ENCODE data around the gene SNRNP48. TPM values are rescaled to one million over a fixed set of nuclear protein-coding genes. Genes with fewer than 3 reads are reported as not detected.

Gene SNRNP48
- total RNA-seq, 5 donors from 2014 or later (not counting 1 experiment from before 2014, with no cell fraction given), result 13.6 to 20.0 (median 17.7) TPM

DNA sequence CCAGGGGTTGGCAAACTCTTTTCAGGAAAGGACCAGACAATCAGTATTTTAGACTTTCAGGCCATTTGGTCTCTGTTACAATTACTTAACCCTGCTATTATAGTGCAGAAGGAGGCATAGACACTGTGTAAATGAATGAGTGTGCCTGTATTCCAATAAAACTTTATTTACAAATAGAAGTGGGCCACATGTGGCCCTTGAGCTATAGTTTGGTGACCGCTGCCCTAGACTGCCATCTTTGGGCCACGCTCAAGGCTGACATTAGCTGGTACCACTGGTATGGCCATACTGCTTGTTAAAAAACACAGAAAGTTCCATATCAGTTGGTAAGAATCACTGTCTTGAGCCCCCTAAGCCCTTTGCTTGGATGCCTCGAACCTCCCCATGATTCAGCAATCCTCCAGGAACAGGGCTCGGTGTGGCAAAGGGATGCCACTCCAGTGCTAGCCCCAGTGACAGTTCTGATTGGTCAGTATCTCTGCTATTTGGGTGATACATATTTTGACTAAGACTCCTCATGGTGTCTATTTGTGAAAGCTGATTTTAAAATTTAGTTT, 23.3 kb upstream of the SNRNP48 start:
- ChIA-PET POLR2A (no interaction called here), CTCF (no interaction called here)
- H3K4me3 Mint-ChIP-seq, result no peak overlapping the region
- no peaks in the 10 kb centered on the region for H3K4me1 Mint-ChIP-seq
- Histone ChIP-seq H3K4me1 (ENCODE audit: control insufficient read depth in 1 of 2, extremely low read depth in 1 of 2, insufficient read depth in 2 of 2, low read length in 2 of 2) (no peaks in the 10 kb centered on the region), H3K4me3 (ENCODE audit: control insufficient read depth in 1 of 2, extremely low read depth in 1 of 2, low read length in 1 of 2) (no peak overlapping the region), H3K9me3 (no peaks in the 10 kb centered on the region), H3K27me3 (replicated peaks in 1 of 2; ENCODE audit: control insufficient read depth in 2 of 2, extremely low read depth in 1 of 2, insufficient read depth in 2 of 2, low read length in 1 of 2) (peaks cover 0 to 13% of the 10 kb centered on the region in 2 experiments), H3K27ac (ENCODE audit: low read length) (no peak overlapping the region), H3K36me3 (ENCODE audit: control insufficient read depth in 2 of 2, extremely low read depth in 1 of 2, insufficient read depth in 1 of 2, low read length in 1 of 2) (no peaks in the 10 kb centered on the region)
- H3K27ac Mint-ChIP-seq, result no peak overlapping the region
- H3K9me3 Mint-ChIP-seq, result no peaks in the 10 kb centered on the region
- ATAC-seq (replicated peaks in 1 of 4) (no peak), DNase-seq (no peak)
- H3K36me3 Mint-ChIP-seq, result no peaks in the 10 kb centered on the region
- peaks cover 48 to 49% of the 10 kb centered on the region in 2 donors for H3K27me3 Mint-ChIP-seq
- WGBS (ENCODE audit: insufficient coverage), result 96% methylated on average over 2 of the region's 4 CpGs

DNA sequence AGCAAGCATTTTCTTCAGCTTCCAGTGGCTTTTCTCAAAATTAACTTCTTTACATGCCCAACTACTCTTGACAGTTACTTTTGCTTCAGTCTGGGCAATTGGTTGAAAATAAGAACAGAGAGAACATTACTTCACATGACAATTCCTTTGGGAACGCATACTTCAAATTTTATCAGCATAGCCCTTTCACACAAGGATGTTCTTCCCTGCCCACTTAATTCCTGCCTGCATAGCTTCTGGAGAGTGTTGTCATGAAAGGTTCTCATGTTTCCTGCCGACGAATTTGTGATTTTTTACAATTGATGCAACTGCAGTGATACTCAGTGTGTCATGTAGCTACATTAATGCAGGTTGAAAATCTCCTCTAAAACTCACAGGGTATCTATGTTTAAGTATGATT, 22.0 kb upstream of the SNRNP48 start:
- H3K27ac Mint-ChIP-seq, result no peak overlapping the region

DNA sequence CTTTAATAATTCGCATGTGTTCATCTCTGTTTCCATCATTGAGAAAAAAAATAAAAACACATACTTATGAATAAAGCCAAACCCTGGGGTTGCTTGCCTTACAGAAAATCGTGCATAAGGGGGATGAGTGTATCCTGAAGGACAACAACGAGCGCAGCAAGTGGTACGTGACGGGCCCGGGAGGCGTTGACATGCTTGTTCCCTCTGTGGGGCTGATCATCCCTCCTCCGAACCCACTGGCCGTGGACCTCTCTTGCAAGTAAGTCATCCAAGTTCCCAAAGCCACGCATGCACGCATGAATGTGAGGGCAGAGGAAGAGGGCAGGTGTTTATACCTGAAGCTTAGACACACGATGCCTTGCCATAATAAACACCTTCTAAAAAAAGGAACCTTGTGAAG, 20.9 kb upstream of the SNRNP48 start:
- CTCF ChIA-PET, result interaction anchor here in 1 of 2 donors (1.1 kb wide), 1 partner anchor 46 kb away, joined by 3 read pairs; no protein-coding TSS in a partner anchor
- H3K4me3 ChIP-seq (ENCODE audit: control insufficient read depth in 1 of 2, extremely low read depth in 1 of 2, low read length in 1 of 2), result no peak overlapping the region
- H3K27me3 Mint-ChIP-seq, result peaks cover 30 to 38% of the 10 kb centered on the region in 2 donors
- H3K9me3 ChIP-seq, result no peaks in the 10 kb centered on the region
- DNase-seq (no peak), ATAC-seq (replicated peaks in 1 of 4) (no peak)
- no peak overlapping the region for H3K27ac ChIP-seq (ENCODE audit: low read length)
- H3K36me3 ChIP-seq (ENCODE audit: control insufficient read depth in 2 of 2, extremely low read depth in 1 of 2, insufficient read depth in 1 of 2, low read length in 1 of 2), result no peaks in the 10 kb centered on the region
- POLR2A ChIA-PET, result interaction anchor here in 1 of 2 donors (0.6 kb wide), 1 partner anchor 1127 kb away, joined by 5 read pairs; no protein-coding TSS in a partner anchor
- no peak overlapping the region for H3K4me3 Mint-ChIP-seq
- 88% methylated on average over 8 of the region's 13 CpGs for WGBS (ENCODE audit: insufficient coverage)
- no peaks in the 10 kb centered on the region for H3K36me3 Mint-ChIP-seq
- no peaks in the 10 kb centered on the region for H3K9me3 Mint-ChIP-seq
- no peaks in the 10 kb centered on the region for H3K4me1 Mint-ChIP-seq
- no peak overlapping the region for H3K27ac Mint-ChIP-seq
- H3K4me1 ChIP-seq (ENCODE audit: control insufficient read depth in 1 of 2, extremely low read depth in 1 of 2, insufficient read depth in 2 of 2, low read length in 2 of 2), result no peaks in the 10 kb centered on the region
- peaks cover 0 to 13% of the 10 kb centered on the region in 2 experiments for H3K27me3 ChIP-seq (replicated peaks in 1 of 2; ENCODE audit: control insufficient read depth in 2 of 2, extremely low read depth in 1 of 2, insufficient read depth in 2 of 2, low read length in 1 of 2)

More for the DNA sequence above, 22.0 kb upstream of the SNRNP48 start:
- no CpG with 5 or more reads among the region's 3 CpGs for WGBS (ENCODE audit: insufficient coverage)
- no peaks in the 10 kb centered on the region for H3K36me3 Mint-ChIP-seq
- CTCF ChIA-PET, result interaction anchor here in 1 of 2 donors (1.1 kb wide), 1 partner anchor 47 kb away, joined by 3 read pairs; no protein-coding TSS in a partner anchor
- Histone ChIP-seq H3K27ac (ENCODE audit: low read length) (no peak overlapping the region), H3K9me3 (no peaks in the 10 kb centered on the region), H3K27me3 (replicated peaks in 1 of 2; ENCODE audit: control insufficient read depth in 2 of 2, extremely low read depth in 1 of 2, insufficient read depth in 2 of 2, low read length in 1 of 2) (peaks cover 0 to 13% of the 10 kb centered on the region in 2 experiments), H3K4me1 (ENCODE audit: control insufficient read depth in 1 of 2, extremely low read depth in 1 of 2, insufficient read depth in 2 of 2, low read length in 2 of 2) (no peaks in the 10 kb centered on the region), H3K4me3 (ENCODE audit: control insufficient read depth in 1 of 2, extremely low read depth in 1 of 2, low read length in 1 of 2) (no peak overlapping the region), H3K36me3 (ENCODE audit: control insufficient read depth in 2 of 2, extremely low read depth in 1 of 2, insufficient read depth in 1 of 2, low read length in 1 of 2) (no peaks in the 10 kb centered on the region)
- H3K9me3 Mint-ChIP-seq, result no peaks in the 10 kb centered on the region
- H3K27me3 Mint-ChIP-seq, result peaks cover 40 to 41% of the 10 kb centered on the region in 2 donors
- DNase-seq (no peak), ATAC-seq (replicated peaks in 1 of 4) (no peak)
- POLR2A ChIA-PET, result interaction anchor here in 1 of 2 donors (0.6 kb wide), 1 partner anchor 47 kb away, joined by 3 read pairs; no protein-coding TSS in a partner anchor
- H3K4me3 Mint-ChIP-seq, result no peak overlapping the region
- no peaks in the 10 kb centered on the region for H3K4me1 Mint-ChIP-seq

DNA sequence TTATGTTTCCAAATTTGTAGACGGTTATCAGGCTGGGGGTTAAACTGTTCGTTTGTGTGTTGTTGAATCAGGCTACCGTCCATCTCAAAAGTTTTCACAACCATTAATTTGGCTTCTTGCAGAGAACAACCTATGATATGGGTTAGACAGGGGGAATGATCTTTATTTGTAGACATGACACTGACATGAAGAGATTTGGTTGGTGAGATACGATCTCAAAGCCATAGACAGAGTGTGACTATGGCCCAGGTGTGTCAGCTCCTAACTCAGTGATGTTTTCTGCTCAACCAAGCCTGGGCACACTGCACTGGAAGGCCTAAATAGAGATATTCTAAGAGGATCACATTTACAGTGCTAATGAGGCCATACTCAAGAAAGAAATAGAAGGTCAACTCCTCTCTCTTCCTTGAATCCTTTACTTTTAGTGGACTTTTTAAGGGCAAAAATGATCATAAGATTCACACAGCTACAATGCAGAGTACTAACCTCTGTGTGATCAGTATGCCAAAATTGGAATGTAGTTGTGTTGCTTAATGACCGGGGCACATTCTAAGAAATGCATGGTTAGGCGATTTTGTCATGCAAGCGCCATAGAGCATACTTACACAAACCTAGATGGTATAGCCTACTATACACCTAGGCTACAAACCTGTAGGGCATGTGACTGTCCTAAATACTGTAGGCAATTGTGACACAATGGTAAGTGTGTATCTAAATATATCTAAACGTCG, 17.6 kb upstream of the SNRNP48 start:
- no peak overlapping the region for H3K4me3 ChIP-seq (ENCODE audit: control insufficient read depth in 1 of 2, extremely low read depth in 1 of 2, low read length in 1 of 2)
- ChIA-PET CTCF (no interaction called here), POLR2A (no interaction called here)
- ATAC-seq (replicated peaks in 1 of 4) (no peak), DNase-seq (no peak)
- H3K27me3 Mint-ChIP-seq, result peaks cover 23 to 29% of the 10 kb centered on the region in 2 donors
- H3K27me3 ChIP-seq (replicated peaks in 1 of 2; ENCODE audit: control insufficient read depth in 2 of 2, extremely low read depth in 1 of 2, insufficient read depth in 2 of 2, low read length in 1 of 2), result peaks cover 0 to 6% of the 10 kb centered on the region in 2 experiments
- no peaks in the 10 kb centered on the region for H3K36me3 Mint-ChIP-seq
- WGBS (ENCODE audit: insufficient coverage), result 82% methylated on average over 1 of the region's 9 CpGs
- no peak overlapping the region for H3K27ac ChIP-seq (ENCODE audit: low read length)
- H3K27ac Mint-ChIP-seq, result no peak overlapping the region
- H3K9me3 Mint-ChIP-seq, result no peaks in the 10 kb centered on the region
- H3K9me3 ChIP-seq, result no peaks in the 10 kb centered on the region
- H3K4me1 Mint-ChIP-seq, result no peaks in the 10 kb centered on the region
- H3K4me1 ChIP-seq (ENCODE audit: control insufficient read depth in 1 of 2, extremely low read depth in 1 of 2, insufficient read depth in 2 of 2, low read length in 2 of 2), result no peaks in the 10 kb centered on the region
- H3K36me3 ChIP-seq (ENCODE audit: control insufficient read depth in 2 of 2, extremely low read depth in 1 of 2, insufficient read depth in 1 of 2, low read length in 1 of 2), result no peaks in the 10 kb centered on the region
- no peak overlapping the region for H3K4me3 Mint-ChIP-seq

DNA sequence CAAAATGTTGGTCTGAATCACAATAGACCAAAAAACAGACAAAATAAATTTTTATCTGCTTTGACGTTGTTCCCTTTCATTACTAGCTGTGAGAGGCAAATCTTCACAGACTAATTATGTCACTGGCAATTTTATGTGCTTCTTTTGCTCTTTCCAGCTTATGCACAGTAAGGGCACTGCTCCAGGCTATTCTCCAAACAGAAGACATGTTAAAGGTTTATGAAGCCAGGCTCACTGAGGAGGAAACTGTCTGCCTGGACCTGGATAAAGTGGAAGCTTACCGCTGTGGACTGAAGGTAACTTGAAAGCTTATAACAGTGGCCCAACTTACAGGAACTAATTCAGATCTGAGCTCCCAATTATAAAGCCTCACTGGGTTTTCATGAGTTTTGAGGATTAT, 15.5 kb upstream of the SNRNP48 start:
- no peaks in the 10 kb centered on the region for H3K4me1 Mint-ChIP-seq
- peaks cover 0 to 8% of the 10 kb centered on the region in 2 experiments for H3K27me3 ChIP-seq (replicated peaks in 1 of 2; ENCODE audit: control insufficient read depth in 2 of 2, extremely low read depth in 1 of 2, insufficient read depth in 2 of 2, low read length in 1 of 2)
- no peaks in the 10 kb centered on the region for H3K4me1 ChIP-seq (ENCODE audit: control insufficient read depth in 1 of 2, extremely low read depth in 1 of 2, insufficient read depth in 2 of 2, low read length in 2 of 2)
- no peak overlapping the region for H3K27ac Mint-ChIP-seq
- H3K4me3 Mint-ChIP-seq, result no peak overlapping the region
- ATAC-seq (replicated peaks in 1 of 4), result no peak
- ChIA-PET CTCF (no interaction called here), POLR2A (interaction anchor here in 1 of 2 donors (0.6 kb wide), 1 partner anchor 267 kb away, joined by 3 read pairs; no protein-coding TSS in a partner anchor)
- H3K36me3 ChIP-seq (ENCODE audit: control insufficient read depth in 2 of 2, extremely low read depth in 1 of 2, insufficient read depth in 1 of 2, low read length in 1 of 2), result no peaks in the 10 kb centered on the region
- H3K27ac ChIP-seq (ENCODE audit: low read length), result no peak overlapping the region
- peaks cover 19 to 27% of the 10 kb centered on the region in 2 donors for H3K27me3 Mint-ChIP-seq
- H3K36me3 Mint-ChIP-seq, result no peaks in the 10 kb centered on the region
- no peak overlapping the region for H3K4me3 ChIP-seq (ENCODE audit: control insufficient read depth in 1 of 2, extremely low read depth in 1 of 2, low read length in 1 of 2)
- WGBS (ENCODE audit: insufficient coverage), result no CpG with 5 or more reads among the region's 2 CpGs
- H3K9me3 Mint-ChIP-seq, result no peaks in the 10 kb centered on the region
- no peak for DNase-seq
- H3K9me3 ChIP-seq, result no peaks in the 10 kb centered on the region

DNA sequence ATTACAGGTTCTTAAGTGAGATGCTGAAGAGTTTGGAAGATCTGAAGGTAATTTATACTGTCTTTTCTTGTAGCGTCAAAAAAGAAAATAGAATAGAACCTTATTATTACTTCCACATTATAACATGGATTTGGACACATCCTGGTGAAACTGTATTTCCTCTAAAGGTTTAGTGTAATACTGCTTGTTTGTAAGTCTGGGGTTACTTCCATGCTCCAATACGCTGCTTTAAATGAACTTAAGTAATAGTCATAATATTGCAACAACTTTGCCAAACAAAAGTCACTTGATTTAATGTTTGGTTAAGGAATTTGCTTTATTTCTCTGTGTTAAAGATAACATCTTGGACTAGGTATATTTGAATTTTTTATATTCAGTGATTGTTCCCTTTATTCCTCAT, 11.5 kb upstream of the SNRNP48 start:
- Mint-ChIP-seq H3K27me3 (peaks cover 8 to 20% of the 10 kb centered on the region in 2 donors), H3K9me3 (no peaks in the 10 kb centered on the region), H3K4me3 (no peak overlapping the region), H3K36me3 (no peaks in the 10 kb centered on the region), H3K27ac (no peak overlapping the region), H3K4me1 (no peaks in the 10 kb centered on the region)
- ATAC-seq (replicated peaks in 1 of 4), result no peak
- POLR2A ChIA-PET, result no interaction called here
- CTCF ChIA-PET, result interaction anchor here in 1 of 2 donors (0.7 kb wide), 1 partner anchor 11 kb away, joined by 3 read pairs; the partner anchor contains the start of gene SNRNP48
- DNase-seq, result no peak
- H3K9me3 ChIP-seq, result no peaks in the 10 kb centered on the region
- H3K27me3 ChIP-seq (replicated peaks in 1 of 2; ENCODE audit: control insufficient read depth in 2 of 2, extremely low read depth in 1 of 2, insufficient read depth in 2 of 2, low read length in 1 of 2), result peaks cover 0 to 15% of the 10 kb centered on the region in 2 experiments
- no peaks in the 10 kb centered on the region for H3K4me1 ChIP-seq (ENCODE audit: control insufficient read depth in 1 of 2, extremely low read depth in 1 of 2, insufficient read depth in 2 of 2, low read length in 2 of 2)
- no peaks in the 10 kb centered on the region for H3K36me3 ChIP-seq (ENCODE audit: control insufficient read depth in 2 of 2, extremely low read depth in 1 of 2, insufficient read depth in 1 of 2, low read length in 1 of 2)
- no CpG with 5 or more reads among the region's 2 CpGs for WGBS (ENCODE audit: insufficient coverage)
- H3K4me3 ChIP-seq (ENCODE audit: control insufficient read depth in 1 of 2, extremely low read depth in 1 of 2, low read length in 1 of 2), result no peak overlapping the region
- no peak overlapping the region for H3K27ac ChIP-seq (ENCODE audit: low read length)
